Thymus (tissue), 11 donors: Measurements from ENCODE around the gene TSPAN12. TPM values are rescaled to one million over a fixed set of nuclear protein-coding genes. Genes with fewer than 3 reads are reported as not detected.
"Not testable (repeated sequence)": the region's sequence is repeated elsewhere in the genome, so short reads cannot be mapped to it uniquely, and the experiment has no call there.

ENCODE experiments used
- DNase-seq, 9 donors: peaks; one replicate each; pipeline ENCODE4 v3.0.0-alpha.2; 2013; ENCODE audit warnings: low spot score in 9 of 9, low read depth in 6 of 9, missing footprints in 1 of 9
- H3K27ac ChIP-seq, 2 donors: one replicate each; pipeline ENCODE4 v1.5.1; 2013; ENCODE audit warnings: control low read depth in 1 of 2, low read depth in 1 of 2, low read length in 1 of 2, mild to moderate bottlenecking in 1 of 2, moderate library complexity in 1 of 2
- H3K27me3 ChIP-seq, 2 donors: one replicate each; pipeline ENCODE4 v1.5.1; 2013; ENCODE audit warnings: low read length in 1 of 2; ENCODE audit not compliant: control insufficient read depth in 2 of 2, insufficient read depth in 1 of 2
- H3K36me3 ChIP-seq, 2 donors: one replicate each; pipeline ENCODE4 v1.5.1; 2013; ENCODE audit warnings: low read length in 1 of 2, mild to moderate bottlenecking in 1 of 2, moderate library complexity in 1 of 2; ENCODE audit not compliant: control insufficient read depth in 2 of 2, insufficient read depth in 2 of 2
- H3K4me1 ChIP-seq, 2 donors: one replicate each; pipeline ENCODE4 v1.5.1; 2013; ENCODE audit warnings: low read length in 2 of 2; ENCODE audit not compliant: control insufficient read depth in 2 of 2, insufficient read depth in 2 of 2
- H3K4me3 ChIP-seq, 2 donors: one replicate each; pipeline ENCODE4 v1.5.1; 2013; ENCODE audit warnings: low read length in 2 of 2, control low read depth in 1 of 2, mild to moderate bottlenecking in 1 of 2
- H3K9me3 ChIP-seq, 2 donors: one replicate each; pipeline ENCODE4 v1.5.1; 2013; ENCODE audit warnings: low read length in 1 of 2, mild to moderate bottlenecking in 1 of 2; ENCODE audit not compliant: control insufficient read depth in 2 of 2, insufficient read depth in 1 of 2
- WGBS: extraction: QIAGEN DNeasy Blood & Tissue Kit; methylation state at CpG from one replicate; pipeline ENCODE4 v1.1.7; 2013; 5-methylcytosine and 5-hydroxymethylcytosine counted together
- polyA plus RNA-seq: library from polyadenylated mRNA; stranded (reverse); fragments of 200-250 nt; gene quantifications from one replicate; pipeline ENCODE4 v1.2.3, GENCODE V29; 2013
- total RNA-seq: library from RNA; stranded (reverse); fragments of 120-200 nt; gene quantifications from one replicate; pipeline ENCODE4 v1.2.4, GENCODE V29; 2013
- donor health status: healthy.

Gene TSPAN12
- total and polyA plus RNA-seq, 2 donors = 3.5 to 7.8 TPM

GRCh38 chr7:120785095-120785494 lies 72.8 kb downstream of the TSPAN12 start:
- H3K27ac ChIP-seq = no peak overlapping the region
- H3K36me3 ChIP-seq = no peaks in the 10 kb centered on the region
- H3K9me3 ChIP-seq = no peaks in the 10 kb centered on the region
- no peak for DNase-seq
- no peaks in the 10 kb centered on the region for H3K4me1 ChIP-seq
- H3K27me3 ChIP-seq = no peaks in the 10 kb centered on the region
- H3K4me3 ChIP-seq = no peak overlapping the region
- 81% methylated on average over 1 of the region's 1 CpG for WGBS

- H3K4me3 ChIP-seq = no peak overlapping the region
- DNase-seq = no peak
- whole genome bisulfite sequencing = 84% methylated on average over 5 of the region's 5 CpGs
- H3K27ac ChIP-seq = no peak overlapping the region
- no peaks in the 10 kb centered on the region for H3K9me3 ChIP-seq
- no peaks in the 10 kb centered on the region for H3K36me3 ChIP-seq
- H3K27me3 ChIP-seq = no peaks in the 10 kb centered on the region
- no peaks in the 10 kb centered on the region for H3K4me1 ChIP-seq
Measured at GRCh38 chr7:120783721-120784120, 74.2 kb downstream of the TSPAN12 start.

- H3K4me1 ChIP-seq = no peaks in the 10 kb centered on the region
- no peaks in the 10 kb centered on the region for H3K36me3 ChIP-seq
- no peak overlapping the region for H3K4me3 ChIP-seq
- WGBS = 77% methylated on average over 6 of the region's 6 CpGs
- H3K27ac ChIP-seq = no peak overlapping the region
- no peaks in the 10 kb centered on the region for H3K9me3 ChIP-seq
- H3K27me3 ChIP-seq = no peaks in the 10 kb centered on the region
- DNase-seq = no peak
Measured at GRCh38 chr7:120783273-120783672, 74.7 kb downstream of the TSPAN12 start.

- not testable (repeated sequence) for DNase-seq, H3K36me3 ChIP-seq
Measured at GRCh38 chr7:120781924-120782323, 76.0 kb downstream of the TSPAN12 start.

GRCh38 chr7:120780938-120781337 lies 77.0 kb downstream of the TSPAN12 start:
- Histone ChIP-seq H3K36me3 (no peaks in the 10 kb centered on the region), H3K9me3 (no peaks in the 10 kb centered on the region), H3K27me3 (no peaks in the 10 kb centered on the region), H3K4me3 (no peak overlapping the region), H3K27ac (no peak overlapping the region), H3K4me1 (no peaks in the 10 kb centered on the region)
- 90% methylated on average over 6 of the region's 6 CpGs for WGBS
- DNase-seq = no peak

More at GRCh38 chr7:120781924-120782323, 76.0 kb downstream of the TSPAN12 start:
- H3K4me1 ChIP-seq, H3K27ac ChIP-seq, H3K4me3 ChIP-seq, H3K9me3 ChIP-seq, H3K27me3 ChIP-seq: not testable (repeated sequence)
- 95% methylated on average over 10 of the region's 10 CpGs for WGBS

- H3K4me1 ChIP-seq, H3K27ac ChIP-seq, DNase-seq, H3K9me3 ChIP-seq, H3K36me3 ChIP-seq, H3K4me3 ChIP-seq, H3K27me3 ChIP-seq: not testable (repeated sequence)
- 91% methylated on average over 7 of the region's 7 CpGs for WGBS
Measured at GRCh38 chr7:120780451-120780850, 77.5 kb downstream of the TSPAN12 start.

- WGBS = 97% methylated on average over 8 of the region's 8 CpGs
- not testable (repeated sequence) for H3K36me3 ChIP-seq, DNase-seq, H3K9me3 ChIP-seq, H3K27me3 ChIP-seq, H3K4me3 ChIP-seq, H3K4me1 ChIP-seq, H3K27ac ChIP-seq
Measured at GRCh38 chr7:120779078-120779477, 78.9 kb downstream of the TSPAN12 start.

GRCh38 chr7:120775755-120776154 lies 82.2 kb downstream of the TSPAN12 start:
- H3K27ac ChIP-seq = no peak overlapping the region
- no peak overlapping the region for H3K4me3 ChIP-seq
- no peaks in the 10 kb centered on the region for H3K4me1 ChIP-seq
- no peaks in the 10 kb centered on the region for H3K36me3 ChIP-seq
- no peaks in the 10 kb centered on the region for H3K9me3 ChIP-seq
- DNase-seq = no peak
- H3K27me3 ChIP-seq = no peaks in the 10 kb centered on the region

- DNase-seq = no peak
- H3K4me1 ChIP-seq = no peaks in the 10 kb centered on the region
- no peaks in the 10 kb centered on the region for H3K27me3 ChIP-seq
- 77% methylated on average over 3 of the region's 3 CpGs for WGBS
- H3K9me3 ChIP-seq = no peaks in the 10 kb centered on the region
- no peaks in the 10 kb centered on the region for H3K36me3 ChIP-seq
- no peak overlapping the region for H3K27ac ChIP-seq
- no peak overlapping the region for H3K4me3 ChIP-seq
Measured at GRCh38 chr7:120774481-120774880, 83.5 kb downstream of the TSPAN12 start.

- H3K9me3 ChIP-seq = no peaks in the 10 kb centered on the region
- no peaks in the 10 kb centered on the region for H3K4me1 ChIP-seq
- H3K36me3 ChIP-seq = no peaks in the 10 kb centered on the region
- WGBS = 95% methylated on average over 3 of the region's 3 CpGs
- H3K4me3 ChIP-seq = no peak overlapping the region
- H3K27me3 ChIP-seq = no peaks in the 10 kb centered on the region
- no peak overlapping the region for H3K27ac ChIP-seq
- no peak for DNase-seq
Measured at GRCh38 chr7:120770206-120770605, 87.7 kb downstream of the TSPAN12 start.
